Peyer's patch (tissue), 4 donors: ENCODE measurements around the gene AQP12B.
"Not testable (repeated sequence)": the region's sequence is repeated elsewhere in the genome, so short reads cannot be mapped to it uniquely, and the experiment has no call there.

Source experiments
- POLR2A ChIP-seq, 2 donors: fragments of 450-650 bp; IDR thresholded peaks; one replicate each; pipeline ENCODE4 v1.5.1; 2017; ENCODE audit warnings: antibody characterized with exemption in 2 of 2, mild to moderate bottlenecking in 2 of 2, moderate library complexity in 2 of 2
- TF ChIP-seq, protein P1 (sequence below), 6 experiments: fragments of 450-650 bp in 4 of 6; fragments of 200-600 bp in 2 of 6; sonication (generic) in 1 of 6; IDR thresholded peaks; one replicate each; pipeline ENCODE4 v1.5.1; 2017 to 2019; ENCODE audit warnings: antibody characterized with exemption in 6 of 6, mild to moderate bottlenecking in 3 of 6, moderate library complexity in 1 of 6

- TF ChIP-seq, protein P1, sequence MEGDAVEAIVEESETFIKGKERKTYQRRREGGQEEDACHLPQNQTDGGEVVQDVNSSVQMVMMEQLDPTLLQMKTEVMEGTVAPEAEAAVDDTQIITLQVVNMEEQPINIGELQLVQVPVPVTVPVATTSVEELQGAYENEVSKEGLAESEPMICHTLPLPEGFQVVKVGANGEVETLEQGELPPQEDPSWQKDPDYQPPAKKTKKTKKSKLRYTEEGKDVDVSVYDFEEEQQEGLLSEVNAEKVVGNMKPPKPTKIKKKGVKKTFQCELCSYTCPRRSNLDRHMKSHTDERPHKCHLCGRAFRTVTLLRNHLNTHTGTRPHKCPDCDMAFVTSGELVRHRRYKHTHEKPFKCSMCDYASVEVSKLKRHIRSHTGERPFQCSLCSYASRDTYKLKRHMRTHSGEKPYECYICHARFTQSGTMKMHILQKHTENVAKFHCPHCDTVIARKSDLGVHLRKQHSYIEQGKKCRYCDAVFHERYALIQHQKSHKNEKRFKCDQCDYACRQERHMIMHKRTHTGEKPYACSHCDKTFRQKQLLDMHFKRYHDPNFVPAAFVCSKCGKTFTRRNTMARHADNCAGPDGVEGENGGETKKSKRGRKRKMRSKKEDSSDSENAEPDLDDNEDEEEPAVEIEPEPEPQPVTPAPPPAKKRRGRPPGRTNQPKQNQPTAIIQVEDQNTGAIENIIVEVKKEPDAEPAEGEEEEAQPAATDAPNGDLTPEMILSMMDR (IDR thresholded peaks at IDR 0.05): not testable (repeated sequence)
- not testable (repeated sequence) for TF ChIP-seq POLR2A (IDR thresholded peaks at IDR 0.05)
Measured at GRCh38 chr2:240700616-240701015, 17.9 kb upstream of the AQP12B start.
